ENCODE data around the gene EPHA3. TPM values are rescaled to one million over a fixed set of nuclear protein-coding genes. Genes with fewer than 3 reads are reported as not detected.

The EPHA3 gene
- total and polyA plus RNA-seq, 9 of the 15 experiments (the other 6 are each of a cell fraction or from before 2014, with no cell fraction given): not detected

DNA sequence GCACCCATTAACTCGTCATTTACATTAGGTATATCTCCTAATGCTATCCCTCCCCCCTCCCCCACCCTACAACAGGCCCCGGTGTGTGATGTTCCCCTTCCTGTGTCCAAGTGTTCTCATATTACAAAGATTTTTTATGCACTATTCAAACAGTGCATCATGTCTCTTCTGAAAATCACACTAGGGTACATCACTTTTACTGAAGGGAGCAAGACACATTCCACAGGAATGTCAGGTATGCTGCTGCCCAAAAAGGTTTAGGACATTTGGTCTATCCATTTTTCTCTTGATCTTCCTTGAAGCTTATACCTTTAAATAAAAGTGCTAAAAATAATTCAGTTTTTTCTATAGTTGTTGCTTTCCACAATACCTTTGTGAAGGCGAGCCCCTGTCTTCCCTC is 9.2 kb upstream of the EPHA3 start:
- Histone ChIP-seq H3K9me1 (ENCODE audit: control insufficient read depth, insufficient read depth, low read length) (no peaks in the 10 kb centered on the region), H3K79me2 (ENCODE audit: control insufficient read depth, insufficient read depth, low read length) (no peaks in the 10 kb centered on the region), H3K9me3 (replicated peaks; ENCODE audit: control insufficient read depth, insufficient read depth, low read depth, low read length) (no peaks in the 10 kb centered on the region), H3K27ac (ENCODE audit: extremely low read depth, low read depth, low read length) (no peak overlapping the region), H2AFZ (ENCODE audit: low read depth, low read length) (no peak overlapping the region), H3K27me3 (ENCODE audit: control insufficient read depth in 2 of 2, insufficient read depth in 2 of 2, low read length in 2 of 2) (no peaks in the 10 kb centered on the region), H4K20me1 (replicated peaks; ENCODE audit: control insufficient read depth, insufficient read depth, low read length) (no peaks in the 10 kb centered on the region), H3K4me1 (replicated peaks in 1 of 2; ENCODE audit: control insufficient read depth in 2 of 2, insufficient read depth in 2 of 2, low read length in 2 of 2) (no peaks in the 10 kb centered on the region), H3K9ac (ENCODE audit: insufficient read depth in 1 of 2, low read depth in 2 of 2, low read length in 2 of 2) (no peak overlapping the region), H3K36me3 (ENCODE audit: control insufficient read depth, insufficient read depth, low read length) (no peaks in the 10 kb centered on the region), H3K4me2 (ENCODE audit: insufficient read depth, low read length) (no peak overlapping the region), H3K4me3 (no peak overlapping the region)
- ATAC-seq (no peak), DNase-seq (ENCODE audit: extremely low read depth in 1 of 4, low spot score in 3 of 4) (no peak), FAIRE-seq (no peak)
- intact Hi-C loops (cut with micrococcal nuclease): loop anchor here (5.0 kb wide), 1 partner anchor 891 kb away; no protein-coding TSS in a partner anchor
- 0% methylated on average over 1 of the region's 3 CpGs for WGBS (ENCODE audit: insufficient coverage, low coverage, missing lambda C conversion rate)
- POLR2A ChIA-PET: no interaction called here
- in situ Hi-C loops (cut with MboI): no loop called here
- TF ChIP-seq RFX1 (IDR thresholded peaks at IDR 0.05) (no peak), NONO (IDR thresholded peaks at IDR 0.05; ENCODE audit: low read depth in 2 of 2, low read length in 1 of 2) (no peak), EGR1 (conservative IDR thresholded peaks at IDR 0.05) (no peak), IRF2 (CRISPR knock-in tag; IDR thresholded peaks at IDR 0.05) (no peak), MEF2D (tag; conservative IDR thresholded peaks at IDR 0.05; ENCODE audit: low read depth) (no peak), HMG20B (CRISPR knock-in tag; IDR thresholded peaks at IDR 0.05) (no peak), NUFIP1 (IDR thresholded peaks at IDR 0.05; ENCODE audit: partially characterized antibody) (no peak), ZNF436 (CRISPR knock-in tag; IDR thresholded peaks at IDR 0.05) (no peak)
- TF ChIP-seq, protein P1, sequence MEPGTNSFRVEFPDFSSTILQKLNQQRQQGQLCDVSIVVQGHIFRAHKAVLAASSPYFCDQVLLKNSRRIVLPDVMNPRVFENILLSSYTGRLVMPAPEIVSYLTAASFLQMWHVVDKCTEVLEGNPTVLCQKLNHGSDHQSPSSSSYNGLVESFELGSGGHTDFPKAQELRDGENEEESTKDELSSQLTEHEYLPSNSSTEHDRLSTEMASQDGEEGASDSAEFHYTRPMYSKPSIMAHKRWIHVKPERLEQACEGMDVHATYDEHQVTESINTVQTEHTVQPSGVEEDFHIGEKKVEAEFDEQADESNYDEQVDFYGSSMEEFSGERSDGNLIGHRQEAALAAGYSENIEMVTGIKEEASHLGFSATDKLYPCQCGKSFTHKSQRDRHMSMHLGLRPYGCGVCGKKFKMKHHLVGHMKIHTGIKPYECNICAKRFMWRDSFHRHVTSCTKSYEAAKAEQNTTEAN (CRISPR knock-in tag; IDR thresholded peaks at IDR 0.05): no peak
- no TSS peak for BruUV-seq (replicated peaks)
- CTCF ChIA-PET (ENCODE audit: low intra/inter-chr PET ratio): no interaction called here

Measured in K562 (cell line).